Esophagus mucosa (tissue), 1 donor: ENCODE measurements around the gene SIN3A. TPM values are rescaled to one million over a fixed set of nuclear protein-coding genes. Genes with fewer than 3 reads are reported as not detected.
A peak's percentile ranks its signal among the peaks of the same experiment; 100 is the strongest.
"Not testable (repeated sequence)": the region's sequence is repeated elsewhere in the genome, so short reads cannot be mapped to it uniquely, and the experiment has no call there.

Experiments used
- ATAC-seq: fragments of 200-7000 bp; cut with Tn5 transposase; one replicate; pipeline ENCODE4 v1.9.1; 2020
- total RNA-seq: library from RNA; stranded (reverse); gene quantifications from one replicate; pipeline ENCODE4 v1.2.4, GENCODE V29; 2023
- donor health status: DM: yes; HTN: yes; CAD: no.

Gene SIN3A
- total RNA-seq, result 28.5 TPM

GRCh38 chr15:75451674-75452363 lies at the start of gene SIN3A:
SIN3A (minus strand) TSS chr15:75451690; CDS start chr15:75430375, 21,315 bp downstream.
- peak; percentile 70 for ATAC-seq

GRCh38 chr15:75493732-75494131 lies 42.2 kb upstream of the SIN3A start:
- no peak for ATAC-seq

GRCh38 chr15:75483961-75484360 lies 32.5 kb upstream of the SIN3A start:
- ATAC-seq, result no peak

- not testable (repeated sequence) for ATAC-seq
Observed at GRCh38 chr15:75483556-75483955, 32.1 kb upstream of the SIN3A start.

- no peak for ATAC-seq
Observed at GRCh38 chr15:75483106-75483505, 31.6 kb upstream of the SIN3A start.

GRCh38 chr15:75480463-75480862 lies 29.0 kb upstream of the SIN3A start:
- not testable (repeated sequence) for ATAC-seq

GRCh38 chr15:75479670-75480069 lies 28.2 kb upstream of the SIN3A start:
- no peak for ATAC-seq

- not testable (repeated sequence) for ATAC-seq
Observed at GRCh38 chr15:75477094-75477493, 25.6 kb upstream of the SIN3A start.

- no peak for ATAC-seq
Observed at GRCh38 chr15:75468913-75469598, 17.6 kb upstream of the SIN3A start.

- ATAC-seq, result no peak
Observed at GRCh38 chr15:75460646-75461045, 9.2 kb upstream of the SIN3A start.

- ATAC-seq, result no peak
Observed at GRCh38 chr15:75459581-75459980, 8.1 kb upstream of the SIN3A start.

GRCh38 chr15:75456710-75457109 lies 5.2 kb upstream of the SIN3A start:
- ATAC-seq, result no peak

- ATAC-seq, result no peak
Observed at GRCh38 chr15:75455982-75456531, 4.6 kb upstream of the SIN3A start.

- ATAC-seq, result peak; percentile 17
Observed at GRCh38 chr15:75455424-75455981, 4.0 kb upstream of the SIN3A start.

- ATAC-seq, result no peak
Observed at GRCh38 chr15:75454471-75455378, 3.2 kb upstream of the SIN3A start.

- ATAC-seq, result peak; percentile 70
Observed at GRCh38 chr15:75453703-75454470, 2.4 kb upstream of the SIN3A start.

- no peak for ATAC-seq
Observed at GRCh38 chr15:75452865-75453702, 1.6 kb upstream of the SIN3A start.

- peak; percentile 6 for ATAC-seq
Observed at GRCh38 chr15:75452364-75452864, 924 bp upstream of the SIN3A start.

GRCh38 chr15:75451202-75451673 lies 252 bp downstream of the SIN3A start:
- no peak for ATAC-seq
